Ureter (tissue), 1 donor: ENCODE measurements around the gene ABCA4. TPM values are rescaled to one million over a fixed set of nuclear protein-coding genes. Genes with fewer than 3 reads are reported as not detected.
"Not testable (repeated sequence)": the region's sequence is repeated elsewhere in the genome, so short reads cannot be mapped to it uniquely, and the experiment has no call there.

Experiments
- DNase-seq: peaks from one replicate; pipeline ENCODE4 v3.0.0-alpha.2; 2020; ENCODE audit warnings: low spot score
- total RNA-seq: library from RNA; stranded (reverse); gene quantifications from one replicate; pipeline ENCODE4 v1.2.4, GENCODE V29; 2023
- donor health status: DM: yes; HTN: yes; CAD: no.

Gene ABCA4
- total RNA-seq, result 1.8 TPM

GRCh38 chr1:94120991-94121390 is at the start of gene ABCA4:
TSS of gene ABCA4 (minus strand) at chr1:94121148. CDS start at chr1:94121045, 103 bp downstream.
- no peak for DNase-seq

DNA sequence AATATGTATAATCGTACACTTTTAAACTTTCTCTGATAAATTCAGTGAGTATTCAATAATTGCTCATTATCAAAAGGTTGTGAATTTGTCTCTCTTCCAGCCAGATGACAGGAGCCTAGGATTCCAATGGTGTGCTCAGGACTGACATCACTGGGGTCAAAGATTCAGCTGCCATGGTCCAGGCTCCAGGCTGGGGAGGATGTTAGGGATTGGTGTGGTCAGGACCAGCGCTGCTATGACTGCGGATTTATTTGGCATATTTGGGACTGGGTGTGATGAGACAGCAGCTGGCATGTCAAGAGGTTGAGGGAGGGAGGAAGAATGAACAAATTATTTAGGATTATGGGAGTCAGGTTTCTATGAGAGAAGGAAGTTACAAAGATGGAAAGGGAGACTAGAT is 48.2 kb upstream of the ABCA4 start:
- DNase-seq, result no peak

- DNase-seq, result no peak
These were observed 44.9 kb upstream of the ABCA4 start for GRCh38 chr1:94165843-94166242.

GRCh38 chr1:94164885-94165284 is 43.9 kb upstream of the ABCA4 start:
- not testable (repeated sequence) for DNase-seq

DNA sequence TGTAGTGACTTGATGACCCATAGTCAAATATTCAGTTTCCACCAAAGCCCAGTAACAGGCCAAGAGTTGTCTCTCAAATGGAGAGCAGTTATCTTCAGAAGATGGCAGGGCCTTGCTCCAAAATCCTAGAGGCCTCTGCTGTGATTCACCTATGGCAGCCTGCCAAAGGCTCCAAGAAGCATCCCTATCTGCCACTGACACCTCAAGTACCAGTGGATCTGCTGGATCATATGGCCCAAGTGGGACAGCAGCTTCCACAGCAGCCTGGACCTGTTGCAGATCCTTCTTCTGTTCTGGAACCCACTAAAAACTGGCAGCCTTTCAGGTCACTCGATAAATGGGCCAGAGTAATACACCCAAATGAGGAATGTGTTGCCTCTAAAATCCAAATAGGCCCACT is 43.2 kb upstream of the ABCA4 start:
- DNase-seq, result not testable (repeated sequence)

DNA sequence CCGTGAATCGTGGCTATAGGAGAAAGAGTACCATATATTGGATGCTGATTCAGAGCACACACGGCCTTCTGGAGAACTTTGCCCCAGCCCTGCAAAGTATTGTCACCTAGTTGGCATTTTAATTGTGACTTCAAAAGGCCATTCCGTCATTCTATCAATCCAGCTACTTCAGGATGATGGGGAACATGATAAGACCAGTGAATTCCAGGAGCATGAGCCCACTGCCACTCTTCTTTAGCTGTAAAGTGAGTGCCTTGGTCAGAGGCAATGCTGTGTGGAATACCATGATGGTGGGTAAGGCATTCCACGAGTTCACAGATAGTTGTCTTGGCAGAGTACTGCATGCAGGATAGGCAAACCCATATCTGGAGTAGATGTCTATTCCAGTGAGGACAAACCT is 42.3 kb upstream of the ABCA4 start:
- DNase-seq, result not testable (repeated sequence)

- DNase-seq, result no peak
These were observed 39.9 kb upstream of the ABCA4 start for GRCh38 chr1:94160811-94161210.

DNA sequence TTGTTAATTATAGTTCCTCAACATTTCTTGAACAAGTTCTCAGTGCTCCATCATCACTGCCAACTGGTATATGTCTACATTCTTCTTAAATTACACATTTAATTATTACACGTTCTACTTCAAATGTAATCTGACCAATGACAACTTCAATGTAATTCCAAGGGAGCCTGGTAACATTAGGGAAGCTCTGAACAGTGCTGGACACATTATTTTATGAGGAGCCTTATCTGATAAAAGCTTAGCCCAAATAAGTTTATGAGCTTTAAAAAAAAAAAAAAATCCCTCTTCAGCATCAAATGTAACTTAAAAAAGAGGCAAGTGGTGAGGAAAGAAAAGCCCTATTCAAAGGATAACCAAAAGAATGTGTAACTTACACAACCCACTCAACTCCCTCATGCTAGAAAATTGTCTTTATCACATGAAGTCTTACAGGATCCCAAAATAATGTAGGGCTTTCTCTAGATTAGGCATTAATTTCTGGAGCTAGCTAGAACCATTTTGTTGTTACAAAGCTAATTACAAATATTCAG is 35.2 kb upstream of the ABCA4 start:
- DNase-seq, result no peak

DNA sequence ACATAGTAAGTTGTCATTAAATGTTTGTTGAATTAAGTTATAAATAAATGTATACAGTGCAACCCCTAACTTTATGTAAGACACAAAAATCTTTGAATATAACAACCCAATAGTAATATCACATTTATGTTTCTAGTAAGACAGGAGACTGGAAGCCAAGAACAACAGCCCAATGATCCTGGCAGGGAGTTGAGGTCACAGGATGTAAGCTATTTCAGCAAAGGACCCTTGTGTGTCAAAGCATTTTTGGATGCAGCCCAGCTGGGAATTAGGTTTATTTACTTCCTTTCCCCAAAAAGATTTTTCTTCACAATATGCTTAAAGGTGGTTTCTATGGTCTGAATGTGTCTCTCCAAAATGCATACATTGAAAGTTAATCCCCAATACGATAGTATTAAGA is 34.0 kb upstream of the ABCA4 start:
- no peak for DNase-seq

- DNase-seq, result no peak
These were observed 32.2 kb upstream of the ABCA4 start for GRCh38 chr1:94153133-94153532.

- DNase-seq, result not testable (repeated sequence)
These were observed 28.2 kb upstream of the ABCA4 start for GRCh38 chr1:94149166-94149565.

DNA sequence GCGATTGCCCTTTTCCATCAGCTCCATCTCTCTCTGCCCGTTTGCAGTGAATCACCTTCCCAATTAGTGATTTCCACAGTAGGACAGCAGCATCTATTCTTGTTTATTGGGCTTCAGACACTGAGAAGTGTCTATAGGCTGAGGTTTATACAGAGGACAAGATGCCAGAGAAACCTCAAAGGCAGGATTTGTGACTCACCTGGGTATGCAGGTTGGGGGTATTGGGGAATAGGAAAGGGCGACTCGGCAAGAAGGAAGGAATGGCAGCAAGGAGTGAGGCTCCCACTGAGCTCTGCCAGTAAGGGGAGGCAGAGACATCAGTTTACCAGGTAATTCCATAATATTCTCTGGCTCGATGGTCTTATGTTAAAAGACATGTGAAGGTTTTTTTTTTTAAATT is 25.3 kb upstream of the ABCA4 start:
- DNase-seq, result no peak

DNA sequence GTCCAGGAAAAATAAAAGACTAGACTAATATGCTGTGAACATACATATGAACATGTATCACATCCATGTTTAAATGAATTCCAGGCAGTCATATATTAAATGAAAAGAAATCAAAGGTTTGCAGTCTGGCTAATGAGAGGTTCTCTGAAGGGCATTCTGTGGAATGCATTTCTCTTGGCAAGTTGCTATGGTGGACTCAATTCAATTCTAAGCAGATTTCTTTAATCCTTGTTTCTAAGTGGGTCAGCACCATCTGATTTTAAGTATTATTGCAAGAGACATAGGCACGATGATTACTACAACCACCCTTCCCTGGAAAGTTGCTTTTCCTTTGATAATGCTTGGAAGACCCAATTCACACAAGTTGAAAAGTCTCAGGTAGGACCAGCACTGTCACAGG is 23.9 kb upstream of the ABCA4 start:
- no peak for DNase-seq

GRCh38 chr1:94143809-94144176 is 22.8 kb upstream of the ABCA4 start:
- no peak for DNase-seq

DNA sequence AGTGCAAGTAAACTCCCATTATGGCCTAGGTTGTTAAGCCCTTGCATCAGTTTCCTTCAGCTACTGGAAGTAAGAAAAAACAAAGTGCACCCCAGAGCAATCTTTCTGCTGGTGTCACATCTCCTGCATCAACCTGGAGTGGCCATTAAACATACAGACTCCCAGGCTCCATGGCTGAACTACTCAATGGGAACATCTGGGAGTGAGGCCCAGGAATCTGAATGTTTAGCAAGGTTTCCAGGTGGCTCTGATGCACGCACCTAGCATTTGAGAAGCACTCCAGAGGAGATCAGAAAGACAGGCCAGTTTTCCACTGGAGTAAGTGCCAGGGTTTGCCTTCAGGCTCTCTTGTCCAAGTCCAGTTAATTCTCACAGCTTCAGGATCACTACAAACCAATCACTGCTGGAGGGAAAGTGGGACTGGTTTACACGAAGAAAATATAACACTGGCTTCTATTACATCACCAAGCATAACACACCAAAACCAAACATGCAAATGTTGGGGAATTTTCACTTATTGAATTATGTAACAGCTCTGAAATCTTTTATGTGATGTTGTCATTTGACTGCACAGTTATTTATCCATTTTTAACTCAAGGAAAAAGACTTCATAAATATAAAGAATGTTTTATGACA is 22.3 kb upstream of the ABCA4 start:
- DNase-seq, result no peak

DNA sequence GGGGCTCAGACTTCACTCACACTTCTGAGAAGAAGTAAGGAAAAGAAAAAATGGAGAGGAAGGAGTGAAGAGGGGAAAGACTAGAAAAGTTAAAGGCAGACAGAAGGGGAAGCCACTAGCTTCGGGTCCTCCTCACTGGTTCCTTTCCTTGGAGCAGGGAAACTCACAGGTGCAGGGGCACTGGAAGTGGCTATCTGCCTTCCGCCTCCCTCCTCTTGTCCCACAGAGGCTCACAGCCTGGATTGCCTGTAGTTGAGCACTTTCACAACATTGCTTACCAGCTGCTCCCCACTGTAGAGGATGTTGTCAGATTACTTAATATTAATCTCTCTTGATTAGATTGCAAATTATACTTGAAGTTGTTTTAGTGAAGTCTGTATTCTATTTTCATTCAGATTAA is 21.6 kb upstream of the ABCA4 start:
- DNase-seq, result no peak

DNA sequence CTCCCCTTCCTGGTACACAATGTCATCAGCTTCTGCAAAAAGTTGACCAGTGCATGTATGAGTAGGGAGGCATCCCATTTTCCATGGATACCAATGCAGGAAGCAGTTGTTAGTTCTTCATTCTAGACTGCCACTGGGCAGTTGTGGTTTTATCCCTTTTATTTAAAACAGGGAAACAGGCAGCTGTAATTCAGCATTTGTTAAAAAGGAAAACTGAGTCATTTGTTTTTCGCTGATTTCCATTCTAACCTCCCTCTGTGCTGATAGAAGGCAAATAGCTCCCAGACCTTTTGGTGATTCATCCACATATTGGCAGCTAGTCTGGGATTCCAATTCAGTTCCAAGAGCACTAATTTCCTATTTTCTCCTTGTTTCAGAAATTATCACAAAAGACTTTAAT is 21.1 kb upstream of the ABCA4 start:
- DNase-seq, result no peak

DNA sequence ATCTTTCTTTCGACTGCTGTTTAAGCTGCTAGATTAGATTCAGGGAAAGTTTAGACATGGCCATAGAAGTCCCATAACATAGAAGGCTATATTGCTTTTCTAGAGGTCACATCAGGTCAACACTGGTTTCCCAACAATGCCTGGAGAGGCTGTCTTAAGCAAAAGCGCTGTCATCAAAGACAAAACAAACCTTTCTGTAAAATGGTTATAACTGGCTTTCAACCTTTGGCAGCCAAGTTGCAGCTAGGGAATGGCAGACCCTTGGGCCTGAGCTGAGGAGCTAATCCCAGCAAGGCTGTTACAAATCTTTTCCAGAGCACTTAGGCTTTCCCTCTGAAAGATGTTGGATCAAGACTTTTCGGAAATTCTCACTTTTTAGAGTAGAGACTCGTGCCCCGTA is 11.2 kb upstream of the ABCA4 start:
- DNase-seq, result no peak

DNA sequence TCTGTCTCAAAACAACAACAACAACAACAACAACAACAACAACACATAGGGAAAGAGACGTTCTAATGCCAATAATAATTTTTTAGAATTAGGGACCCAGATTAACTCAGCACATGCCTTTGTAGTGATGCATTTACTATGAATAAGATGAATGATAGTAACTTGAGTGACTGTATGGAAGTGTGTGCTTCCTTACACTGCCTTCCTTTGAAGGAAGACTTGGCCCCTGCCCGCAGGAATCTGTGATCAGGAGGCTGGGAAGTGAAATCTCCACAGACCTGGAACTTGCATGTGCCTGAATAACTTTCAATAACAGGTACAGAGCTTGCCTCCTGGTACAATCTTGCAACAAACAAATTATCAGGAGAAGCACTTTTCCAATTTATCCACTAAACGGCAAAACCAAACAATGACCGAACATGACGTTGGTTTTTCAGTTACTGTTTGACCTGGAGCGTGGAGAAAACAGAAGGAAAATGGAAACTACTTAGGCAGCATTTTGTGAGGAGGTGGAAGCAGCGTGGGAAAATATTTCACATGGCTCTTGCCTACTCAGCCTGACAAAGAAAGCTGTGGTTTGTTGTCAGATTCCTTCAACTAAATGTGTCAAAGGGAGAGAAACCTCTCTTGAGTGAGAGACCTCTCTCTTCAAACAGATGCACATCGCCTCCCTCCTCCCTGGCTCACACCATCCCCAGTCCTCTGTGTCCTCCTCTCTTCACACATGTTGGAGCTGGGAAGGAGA is 10.1 kb upstream of the ABCA4 start:
- DNase-seq, result no peak

GRCh38 chr1:94126651-94127050 is 5.7 kb upstream of the ABCA4 start:
- no peak for DNase-seq

GRCh38 chr1:94125551-94126514 is 4.9 kb upstream of the ABCA4 start:
- DNase-seq, result no peak

- no peak for DNase-seq
These were observed 3.6 kb upstream of the ABCA4 start for GRCh38 chr1:94124538-94124937.
